Loucy (cell line): ENCODE measurements around the gene XYLB.
A peak's percentile ranks its signal among the peaks of the same experiment; 100 is the strongest.

Experiments used
- H2AFZ ChIP-seq: fragments of 200-600 bp; sonication (generic); 2 replicates; pipeline ENCODE4 v1.6.0; 2016; ENCODE audit warnings: antibody characterized with exemption, mild to moderate bottlenecking, low read length, moderate library complexity
- H3F3A ChIP-seq: fragments of 200-600 bp; 2 replicates; pipeline ENCODE4 v1.6.0; 2016; ENCODE audit warnings: antibody characterized with exemption, low read depth, mild to moderate bottlenecking
- H3K27me3 ChIP-seq: fragments of 200-600 bp; sonication (generic); 2 replicates; pipeline ENCODE4 v1.6.1; 2014; ENCODE audit warnings: low read length, mild to moderate bottlenecking; ENCODE audit not compliant: insufficient read depth, poor library complexity, severe bottlenecking
- H3K36me3 ChIP-seq: fragments of 200-600 bp; sonication (generic); 2 replicates; pipeline ENCODE4 v1.6.1; 2016; ENCODE audit warnings: low read length; ENCODE audit not compliant: insufficient read depth
- H3K4me1 ChIP-seq: fragments of 200-600 bp; sonication (generic); 2 replicates; pipeline ENCODE4 v1.5.1; 2014; ENCODE audit warnings: low read length, mild to moderate bottlenecking; ENCODE audit not compliant: insufficient read depth, poor library complexity, severe bottlenecking
- H3K4me2 ChIP-seq: fragments of 200-600 bp; sonication (generic); 2 replicates; pipeline ENCODE4 v1.6.0; 2014; ENCODE audit warnings: antibody characterized with exemption, low read length, low read depth, mild to moderate bottlenecking; ENCODE audit not compliant: poor library complexity, severe bottlenecking
- H3K4me3 ChIP-seq: fragments of 200-600 bp; sonication (generic); 2 replicates; pipeline ENCODE4 v1.5.1; 2014; ENCODE audit warnings: low read length, mild to moderate bottlenecking, mixed read lengths; ENCODE audit not compliant: poor library complexity, severe bottlenecking
- H3K79me2 ChIP-seq: fragments of 200-600 bp; sonication (generic); 2 replicates; pipeline ENCODE4 v1.6.1; 2014; ENCODE audit warnings: low read length; ENCODE audit not compliant: insufficient read depth
- H3K9ac ChIP-seq: fragments of 200-600 bp; sonication (generic); 2 replicates; pipeline ENCODE4 v1.6.0; 2014; ENCODE audit warnings: mild to moderate bottlenecking, low read depth, low read length, moderate library complexity; ENCODE audit not compliant: poor library complexity, severe bottlenecking
- H3K9me2 ChIP-seq: fragments of 200-600 bp; sonication (generic); replicated peaks from 2 replicates; pipeline ENCODE4 v1.6.1; 2016; ENCODE audit warnings: low read depth, low read length, mixed read lengths
- H3K9me3 ChIP-seq: fragments of 200-600 bp; sonication (generic); 2 replicates; pipeline ENCODE4 v1.6.1; 2014; ENCODE audit warnings: mild to moderate bottlenecking, antibody characterized with exemption, low read length, low read depth; ENCODE audit not compliant: insufficient read depth
- H4K20me1 ChIP-seq: fragments of 200-600 bp; sonication (generic); 2 replicates; pipeline ENCODE4 v1.6.0; 2014; ENCODE audit warnings: antibody characterized with exemption, low read length, mild to moderate bottlenecking; ENCODE audit not compliant: insufficient read depth, poor library complexity, severe bottlenecking
- CTCF ChIP-seq: fragments of 200-600 bp; sonication (generic); conservative IDR thresholded peaks from 2 replicates; pipeline ENCODE4 v1.5.1; 2014; ENCODE audit warnings: mild to moderate bottlenecking, antibody characterized with exemption, low read length
- EZH2phosphoT487 ChIP-seq: fragments of 200-600 bp; IDR thresholded peaks from 2 replicates; pipeline ENCODE4 v1.6.1; 2018; ENCODE audit warnings: antibody characterized with exemption, mild to moderate bottlenecking, moderate library complexity, borderline replicate concordance

The XYLB gene

GRCh38 chr3:38455639-38456430 is 109.2 kb downstream of the XYLB start:
- Histone ChIP-seq H3K9me2 (no peaks in the 10 kb centered on the region), H2AFZ (peak overlapping the region; percentile 78; the same call in 1 of the 2 replicates), H3K4me2 (peak overlapping the region; percentile 83), H3K9ac (peak overlapping the region; percentile 71), H4K20me1 (peaks cover 10% of the 10 kb centered on the region), H3K9me3 (no peaks in the 10 kb centered on the region), H3K4me1 (peaks cover 27% of the 10 kb centered on the region), H3K4me3 (peak overlapping the region; percentile 76), H3F3A (no peaks in the 10 kb centered on the region), H3K36me3 (no peaks in the 10 kb centered on the region), H3K79me2 (peaks cover 46% of the 10 kb centered on the region), H3K27me3 (peaks cover 20% of the 10 kb centered on the region)
- TF ChIP-seq EZH2phosphoT487 (no peak), CTCF (no peak)

GRCh38 chr3:38457111-38458003 is 110.8 kb downstream of the XYLB start:
- Histone ChIP-seq H3K36me3 (no peaks in the 10 kb centered on the region), H3K9me3 (no peaks in the 10 kb centered on the region), H3F3A (no peaks in the 10 kb centered on the region), H3K4me1 (peaks cover 27% of the 10 kb centered on the region), H3K4me2 (peak overlapping the region; percentile 30), H4K20me1 (peaks cover 10% of the 10 kb centered on the region), H3K9me2 (no peaks in the 10 kb centered on the region), H3K9ac (no peak overlapping the region), H3K27me3 (peaks cover 20% of the 10 kb centered on the region), H3K79me2 (peaks cover 52% of the 10 kb centered on the region), H2AFZ (no peak overlapping the region), H3K4me3 (no peak overlapping the region)
- no peak for TF ChIP-seq EZH2phosphoT487
- no peak for TF ChIP-seq CTCF

GRCh38 chr3:38458796-38459498 is 112.4 kb downstream of the XYLB start:
- no peak overlapping the region for H3K4me2 ChIP-seq
- H3K79me2 ChIP-seq = peaks cover 54% of the 10 kb centered on the region

More at GRCh38 chr3:38458796-38459498, 112.4 kb downstream of the XYLB start:
- Histone ChIP-seq H3K36me3 (no peaks in the 10 kb centered on the region), H3F3A (no peaks in the 10 kb centered on the region), H3K9me3 (no peaks in the 10 kb centered on the region), H3K9me2 (no peaks in the 10 kb centered on the region), H3K27me3 (peaks cover 13% of the 10 kb centered on the region), H3K9ac (no peak overlapping the region), H3K4me3 (no peak overlapping the region), H4K20me1 (peaks cover 10% of the 10 kb centered on the region), H3K4me1 (peaks cover 27% of the 10 kb centered on the region), H2AFZ (no peak overlapping the region)
- TF ChIP-seq CTCF = no peak
- no peak for TF ChIP-seq EZH2phosphoT487
